Fibroblast of the aortic adventitia (primary cell): Measurements from ENCODE around the gene NAAA. TPM values are rescaled to one million over a fixed set of nuclear protein-coding genes. Genes with fewer than 3 reads are reported as not detected.

Experiments used
- DNase-seq: peaks from one replicate; pipeline ENCODE4 v3.0.0-alpha.2; 2010; ENCODE audit warnings: low read depth
- H3K4me3 ChIP-seq: 2 replicates; pipeline ENCODE4 v1.5.1; 2011; ENCODE audit warnings: low read depth, mild to moderate bottlenecking, control low read depth, low read length, moderate library complexity
- total RNA-seq: library from RNA; depleted of rRNA; stranded (reverse); fragments of >200 nt; gene quantifications from 2 replicates; pipeline ENCODE4 v1.2.3, GENCODE V29; 2012; ENCODE audit warnings: low replicate concordance
- TF ChIP-seq, protein P1 (sequence below): IDR thresholded peaks from 2 replicates; pipeline ENCODE4 v1.5.1; 2011; ENCODE audit warnings: mild to moderate bottlenecking, low read length, control low read depth, inconsistent platforms; ENCODE audit not compliant: insufficient read depth

Gene NAAA
- total RNA-seq, 1 donor = 46.1 TPM

DNA sequence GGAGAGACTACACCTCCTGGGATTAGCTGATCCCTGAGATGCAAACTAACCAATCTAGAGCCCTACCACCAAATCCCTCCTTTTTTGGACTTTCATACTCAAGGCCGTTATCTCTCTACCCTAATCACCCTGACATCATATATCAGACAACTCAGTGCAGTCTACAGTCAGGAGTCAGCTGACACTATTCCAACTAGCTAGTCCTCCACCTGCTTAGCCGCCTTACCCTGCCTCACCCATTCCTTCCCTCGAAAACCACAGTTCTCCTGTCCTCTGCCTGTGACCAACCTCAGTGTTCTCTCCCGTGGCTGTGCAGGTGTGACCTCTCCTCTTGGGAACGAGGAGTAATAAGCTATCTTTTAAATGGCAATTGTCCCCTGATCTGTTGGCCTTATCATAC lies 36.7 kb downstream of the NAAA start:
- TF ChIP-seq, protein P1, sequence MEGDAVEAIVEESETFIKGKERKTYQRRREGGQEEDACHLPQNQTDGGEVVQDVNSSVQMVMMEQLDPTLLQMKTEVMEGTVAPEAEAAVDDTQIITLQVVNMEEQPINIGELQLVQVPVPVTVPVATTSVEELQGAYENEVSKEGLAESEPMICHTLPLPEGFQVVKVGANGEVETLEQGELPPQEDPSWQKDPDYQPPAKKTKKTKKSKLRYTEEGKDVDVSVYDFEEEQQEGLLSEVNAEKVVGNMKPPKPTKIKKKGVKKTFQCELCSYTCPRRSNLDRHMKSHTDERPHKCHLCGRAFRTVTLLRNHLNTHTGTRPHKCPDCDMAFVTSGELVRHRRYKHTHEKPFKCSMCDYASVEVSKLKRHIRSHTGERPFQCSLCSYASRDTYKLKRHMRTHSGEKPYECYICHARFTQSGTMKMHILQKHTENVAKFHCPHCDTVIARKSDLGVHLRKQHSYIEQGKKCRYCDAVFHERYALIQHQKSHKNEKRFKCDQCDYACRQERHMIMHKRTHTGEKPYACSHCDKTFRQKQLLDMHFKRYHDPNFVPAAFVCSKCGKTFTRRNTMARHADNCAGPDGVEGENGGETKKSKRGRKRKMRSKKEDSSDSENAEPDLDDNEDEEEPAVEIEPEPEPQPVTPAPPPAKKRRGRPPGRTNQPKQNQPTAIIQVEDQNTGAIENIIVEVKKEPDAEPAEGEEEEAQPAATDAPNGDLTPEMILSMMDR = no peak
- no peak overlapping the region for H3K4me3 ChIP-seq
- no peak for DNase-seq

DNA sequence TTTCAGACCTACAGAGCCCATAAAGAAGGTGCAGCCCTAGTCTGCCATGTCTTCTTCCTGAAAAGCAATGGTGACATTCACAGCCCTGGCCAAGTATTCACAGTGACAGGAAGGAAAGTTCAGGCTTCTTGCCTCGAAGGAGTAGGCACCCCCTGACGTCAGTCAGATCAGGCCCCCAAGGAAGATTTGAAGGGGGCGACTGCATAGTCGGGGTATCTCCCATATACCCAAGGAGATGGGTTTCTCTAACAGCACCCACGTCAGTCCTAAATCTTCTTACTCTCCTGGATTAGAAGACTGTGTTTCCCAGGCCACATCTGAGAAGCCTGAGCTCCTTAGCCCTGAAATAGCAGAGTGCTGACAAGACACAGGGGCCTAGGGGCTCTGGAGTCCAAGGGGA lies 38.5 kb downstream of the NAAA start, which contains the start of gene PPEF2:
PPEF2 (minus strand) TSS at position 101 of the 400 bp plus-strand sequence. CDS start 6,127 bp downstream, outside the sequence.
- TF ChIP-seq, protein P1 = no peak
- DNase-seq = no peak

DNA sequence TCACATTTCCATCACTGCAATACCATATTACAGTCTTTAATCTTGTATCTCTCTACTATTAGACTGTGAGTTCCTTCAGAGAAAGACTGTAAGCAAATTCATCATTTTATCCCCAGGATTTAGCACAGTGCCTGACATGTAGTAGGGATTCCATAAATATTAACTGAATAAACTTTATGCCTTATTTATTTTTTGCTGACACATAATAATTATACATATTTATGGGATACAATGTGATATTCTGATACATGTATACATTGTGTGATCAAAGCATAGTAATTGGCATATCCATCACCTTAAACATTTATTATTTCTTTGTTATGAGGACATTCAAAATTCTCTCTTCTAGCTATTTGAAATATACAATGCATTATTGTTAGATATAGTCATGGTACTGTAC lies 42.3 kb downstream of the NAAA start:
- DNase-seq = no peak
- H3K4me3 ChIP-seq = no peak overlapping the region
- TF ChIP-seq, protein P1 = no peak

More for the DNA sequence above, 38.5 kb downstream of the NAAA start, which contains the start of gene PPEF2:
- H3K4me3 ChIP-seq = no peak within 1 kb of the TSS

DNA sequence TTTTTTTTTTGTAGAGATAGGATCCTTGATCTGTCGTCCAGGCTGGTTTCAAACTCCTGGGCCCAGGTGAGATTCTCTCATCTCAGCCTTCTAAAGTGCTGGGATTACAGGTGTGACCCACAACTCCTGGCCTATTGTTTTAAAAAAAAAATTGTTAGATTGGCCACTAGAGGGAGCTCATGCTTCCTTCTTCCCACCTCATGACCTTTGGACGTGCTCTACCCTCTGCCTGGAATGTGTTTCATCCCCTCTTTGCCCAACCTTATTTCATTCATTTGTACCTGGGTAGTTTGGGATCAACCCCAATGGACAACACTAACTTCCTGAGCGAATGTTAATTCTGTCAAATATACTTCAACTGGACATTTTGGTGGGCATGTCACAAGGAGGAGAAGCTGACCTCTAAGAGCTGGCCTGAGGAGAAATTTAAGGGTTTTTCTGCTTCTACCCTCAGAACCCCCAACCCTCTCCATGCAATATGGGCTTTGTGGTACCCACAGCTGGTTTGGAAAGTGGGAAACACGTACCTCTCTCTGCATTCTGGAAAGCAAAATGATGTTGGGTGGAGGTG lies 45.0 kb downstream of the NAAA start:
- H3K4me3 ChIP-seq = no peak overlapping the region
- TF ChIP-seq, protein P1 = peak; percentile 53
- DNase-seq = peak; percentile 43

DNA sequence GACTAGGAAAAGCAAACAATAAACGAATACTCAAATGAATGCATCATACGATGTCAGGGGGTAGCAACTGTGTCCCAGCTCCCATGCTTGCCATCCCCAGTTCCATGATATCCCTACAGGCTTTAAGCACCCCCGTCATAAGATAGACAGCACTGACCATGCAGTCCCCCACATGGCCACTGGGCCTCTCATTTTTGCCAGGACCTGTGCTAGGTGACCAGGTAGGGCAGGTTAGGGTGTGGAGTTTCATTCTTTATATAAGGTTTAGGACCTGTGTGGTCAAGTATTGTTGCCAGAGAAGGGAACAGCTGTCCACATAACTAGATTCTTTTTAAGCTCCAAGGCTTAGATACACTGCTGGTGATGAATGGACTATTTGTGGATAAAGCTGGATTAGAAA lies 48.3 kb downstream of the NAAA start:
- no peak overlapping the region for H3K4me3 ChIP-seq
- TF ChIP-seq, protein P1 = peak; percentile 13
- DNase-seq = no peak

DNA sequence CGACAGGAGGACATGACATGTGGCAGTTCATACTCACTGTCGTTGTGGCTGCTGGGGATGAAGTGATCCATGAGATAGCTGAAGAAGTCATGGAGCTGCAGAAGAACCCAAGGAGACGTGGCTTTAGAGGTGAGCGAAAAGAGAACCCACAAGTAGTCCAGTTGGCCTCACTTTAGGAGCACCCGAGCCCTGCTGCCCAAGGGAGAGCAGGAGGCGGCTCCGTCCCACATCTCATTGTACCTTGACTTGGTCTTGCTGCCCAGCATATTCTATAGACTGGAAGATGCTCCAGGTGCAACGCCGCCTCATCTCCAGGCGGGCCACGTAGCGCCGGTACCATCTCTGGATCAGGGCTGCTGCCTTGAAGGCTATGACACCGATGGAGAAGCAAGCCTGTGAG lies 49.2 kb downstream of the NAAA start:
- DNase-seq = no peak
- no peak overlapping the region for H3K4me3 ChIP-seq
- TF ChIP-seq, protein P1 = no peak
